ENCODE measurements around the gene ESM1. TPM values are rescaled to one million over a fixed set of nuclear protein-coding genes. Genes with fewer than 3 reads are reported as not detected.

ESM1 gene, protein sequence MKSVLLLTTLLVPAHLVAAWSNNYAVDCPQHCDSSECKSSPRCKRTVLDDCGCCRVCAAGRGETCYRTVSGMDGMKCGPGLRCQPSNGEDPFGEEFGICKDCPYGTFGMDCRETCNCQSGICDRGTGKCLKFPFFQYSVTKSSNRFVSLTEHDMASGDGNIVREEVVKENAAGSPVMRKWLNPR
- total RNA-seq (ENCODE audit: low replicate concordance) = 3.0 and 46.2 TPM in 2 replicates

DNA sequence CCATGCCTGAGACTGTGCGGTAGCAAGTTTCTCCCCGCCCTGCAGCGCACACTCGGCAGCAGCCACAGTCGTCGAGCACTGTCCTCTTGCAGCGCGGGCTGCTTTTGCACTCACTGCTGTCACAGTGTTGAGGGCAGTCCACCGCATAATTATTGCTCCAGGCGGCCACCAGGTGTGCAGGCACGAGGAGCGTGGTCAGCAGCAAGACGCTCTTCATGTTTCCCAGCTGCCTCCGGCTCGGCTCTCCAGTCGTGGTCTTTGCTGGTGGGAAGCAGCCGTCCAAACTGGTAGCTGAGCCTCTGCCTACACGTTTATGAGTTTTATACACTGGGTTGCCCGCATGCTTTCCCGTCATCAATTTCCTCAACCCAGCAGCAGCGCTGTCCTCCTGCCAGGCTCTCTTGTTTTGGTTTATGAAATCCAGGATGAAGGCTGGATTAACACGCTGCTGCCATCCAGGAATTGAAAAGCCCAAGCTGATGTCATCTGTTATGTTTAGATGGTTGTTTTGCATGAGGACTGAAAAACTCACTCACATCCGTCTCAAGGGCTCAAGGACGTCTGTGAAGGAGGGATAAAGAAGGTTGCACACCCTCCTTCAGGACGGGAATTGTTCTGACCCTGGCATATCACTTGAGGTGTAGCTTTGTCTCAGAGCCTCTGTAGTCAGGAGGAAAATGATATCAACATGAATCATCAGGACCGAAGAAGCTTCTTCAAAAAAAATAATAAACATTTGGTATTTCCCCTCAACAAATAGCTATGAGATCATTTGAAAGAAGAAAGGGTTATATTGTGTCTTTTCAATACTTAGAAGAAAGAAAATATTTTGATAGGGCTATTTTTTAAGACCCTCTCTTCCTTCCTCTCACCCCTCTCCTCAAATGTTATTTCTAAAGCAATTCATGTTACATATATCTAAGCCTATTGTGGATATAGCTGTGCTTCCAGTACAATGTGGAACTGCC lies at the start of gene ESM1:
Gene ESM1, minus strand, starts transcription at position 293 of the 968 bp plus-strand sequence. Its CDS starts 76 bp downstream, at position 217.

Other genes with a start within 250 kb of the ESM1 start
- not detected in 2 replicates for gene GZMK, start 38.7 kb upstream of the ESM1 start, total RNA-seq (ENCODE audit: low replicate concordance)
- gene GZMA, start 117.1 kb upstream of the ESM1 start, total RNA-seq (ENCODE audit: low replicate concordance) = 0.08 TPM in 1 of 2 replicates, not detected in the other
- 48.9 and 81.6 TPM in 2 replicates for gene GPX8, start 174.6 kb upstream of the ESM1 start, total RNA-seq (ENCODE audit: low replicate concordance)
- gene CDC20B, start 187.6 kb upstream of the ESM1 start, total RNA-seq (ENCODE audit: low replicate concordance) = 0.08 TPM in 1 of 2 replicates, not detected in the other
- gene MCIDAS, start 241.7 kb upstream of the ESM1 start, total RNA-seq (ENCODE audit: low replicate concordance) = not detected in 2 replicates
- gene CCNO, start 248.0 kb upstream of the ESM1 start, total RNA-seq (ENCODE audit: low replicate concordance) = 0.30 TPM in 1 of 2 replicates, not detected in the other